Mucosa of descending colon (tissue), 3 donors: Measurements from ENCODE around the gene GUK1. TPM values are rescaled to one million over a fixed set of nuclear protein-coding genes. Genes with fewer than 3 reads are reported as not detected.
A peak's percentile ranks its signal among the peaks of the same experiment; 100 is the strongest.

Source experiments
- ATAC-seq: fragments of 200-7000 bp; cut with Tn5 transposase; one replicate; pipeline ENCODE4 v1.9.1; 2020; ENCODE audit warnings: mild to moderate bottlenecking, moderate library complexity
- DNase-seq, 3 donors: peaks; one replicate each; pipeline ENCODE4 v3.0.0-alpha.2; 2020
- H3K36me3 ChIP-seq: fragments of 200-600 bp; one replicate; pipeline ENCODE4 v1.8.0; 2021; ENCODE audit warnings: low read depth, mild to moderate bottlenecking
- H3K4me1 ChIP-seq: fragments of 200-600 bp; one replicate; pipeline ENCODE4 v1.8.0; 2021; ENCODE audit warnings: low read depth, mild to moderate bottlenecking
- H3K4me3 ChIP-seq: fragments of 200-600 bp; one replicate; pipeline ENCODE4 v1.8.0; 2021; ENCODE audit warnings: mild to moderate bottlenecking
- H3K9me3 ChIP-seq: fragments of 200-600 bp; one replicate; pipeline ENCODE4 v1.8.0; 2021; ENCODE audit warnings: mild to moderate bottlenecking
- CTCF ChIP-seq: fragments of 200-600 bp; IDR thresholded peaks from one replicate; pipeline ENCODE4 v1.8.0; 2022; ENCODE audit warnings: antibody characterized with exemption, mild to moderate bottlenecking
- intact Hi-C, 2 donors: fragments of 100-400 bp; cut with DNase I in 1 of 2; cut with micrococcal nuclease in 1 of 2; formaldehyde crosslinking; loops; one replicate each; pipeline versions ENCODE4 v1.11.0 to v1.11.1; 2022; cut with DNase I, micrococcal nuclease
- total RNA-seq, 3 donors: library from RNA; stranded (reverse); fragmentation: NEBNext Ultra II Directional in 2 of 3; extraction: Animal tissue kit (Norgen Biotek cat#: 25700) in 2 of 3; gene quantifications; one replicate each; pipeline versions ENCODE4 v1.2.1 to v1.2.4, GENCODE V29; 2021 to 2023
- donor health status: DM: no; HTN: no; CAD: no; lungs with moderate emphysema.
- donor health status: DM: no; HTN: no; CAD: no.
- donor health status: DM: no; HTN: yes; CAD: no.

GUK1 gene
- total RNA-seq, 3 donors from 2014 or later: 165 to 182 (median 178) TPM

DNA sequence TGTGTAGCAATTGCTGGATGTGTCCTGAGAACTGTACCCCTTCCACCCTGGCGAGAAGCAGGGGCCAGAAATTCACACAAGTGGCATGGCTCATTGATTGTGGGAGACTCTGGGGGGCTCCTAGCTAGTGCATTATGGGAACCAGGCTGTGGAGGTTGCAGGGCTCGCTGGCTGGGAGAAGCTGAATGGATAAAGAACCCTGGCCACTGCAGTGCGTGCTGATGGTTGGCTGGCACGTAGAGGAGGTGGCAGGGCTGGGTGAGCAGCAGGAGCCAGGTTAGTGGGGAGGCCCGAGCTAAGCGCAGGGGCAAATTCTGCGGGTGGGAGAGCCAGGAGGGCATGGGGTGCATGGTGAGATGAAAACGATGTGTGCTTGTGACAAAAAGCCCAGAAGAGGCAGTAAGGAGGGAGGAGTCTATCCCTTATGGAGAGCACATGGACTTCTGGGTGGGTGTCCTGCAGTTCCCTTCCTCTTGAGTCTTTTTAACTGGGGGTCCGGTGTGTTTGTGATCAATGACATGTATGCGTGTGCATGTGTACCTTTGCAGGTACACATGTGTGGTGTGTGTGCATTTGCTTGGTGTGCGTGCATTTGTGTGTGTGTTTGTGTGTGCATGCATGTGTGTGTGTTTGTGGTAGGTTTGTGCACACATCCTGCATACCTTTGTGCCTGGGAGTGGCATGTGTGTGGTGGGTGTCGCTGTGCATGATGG, 3.6 kb downstream of the GUK1 start:
- peaks cover 5% of the 10 kb centered on the region for H3K36me3 ChIP-seq
- peak in 1 of 3 donors; percentile 41 for DNase-seq
- H3K4me3 ChIP-seq: no peak overlapping the region
- no peak for TF ChIP-seq CTCF
- H3K4me1 ChIP-seq: peaks cover 28% of the 10 kb centered on the region
- no peaks in the 10 kb centered on the region for H3K9me3 ChIP-seq
- no peak for ATAC-seq
- intact Hi-C loops: no loop called here

- Histone ChIP-seq H3K9me3 (no peaks in the 10 kb centered on the region), H3K36me3 (peaks cover 5% of the 10 kb centered on the region), H3K4me1 (peaks cover 28% of the 10 kb centered on the region), H3K4me3 (no peak overlapping the region)
- DNase-seq (peak in 2 of 3 donors; percentile 1 to 31), ATAC-seq (no peak)
- intact Hi-C loops: no loop called here
- no peak for TF ChIP-seq CTCF
Observed at GRCh38 chr1:228144193-228144992, 4.3 kb downstream of the GUK1 start.

DNA sequence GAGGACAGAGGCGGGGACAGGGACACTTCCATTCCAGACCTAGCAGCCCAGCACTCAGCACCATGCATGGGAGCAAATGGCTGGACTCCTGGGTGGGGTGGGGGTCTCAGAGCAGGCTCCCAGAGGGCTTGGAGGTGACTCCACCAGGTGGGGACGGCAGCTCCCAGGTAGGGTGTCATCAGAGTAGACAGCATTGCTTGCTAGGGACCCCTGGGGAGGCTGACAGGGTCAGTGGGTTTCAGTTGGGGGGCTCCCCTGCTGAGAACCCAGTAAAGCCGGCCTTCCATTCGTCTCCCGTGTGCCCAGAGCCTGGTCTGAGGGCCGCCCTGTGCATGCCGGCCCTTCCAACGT, 4.9 kb downstream of the GUK1 start:
- TF ChIP-seq CTCF: no peak
- peaks cover 2% of the 10 kb centered on the region for H3K36me3 ChIP-seq
- peaks cover 26% of the 10 kb centered on the region for H3K4me1 ChIP-seq
- ATAC-seq: no peak
- intact Hi-C loops: no loop called here
- no peak overlapping the region for H3K4me3 ChIP-seq
- H3K9me3 ChIP-seq: no peaks in the 10 kb centered on the region
- DNase-seq: no peak

DNA sequence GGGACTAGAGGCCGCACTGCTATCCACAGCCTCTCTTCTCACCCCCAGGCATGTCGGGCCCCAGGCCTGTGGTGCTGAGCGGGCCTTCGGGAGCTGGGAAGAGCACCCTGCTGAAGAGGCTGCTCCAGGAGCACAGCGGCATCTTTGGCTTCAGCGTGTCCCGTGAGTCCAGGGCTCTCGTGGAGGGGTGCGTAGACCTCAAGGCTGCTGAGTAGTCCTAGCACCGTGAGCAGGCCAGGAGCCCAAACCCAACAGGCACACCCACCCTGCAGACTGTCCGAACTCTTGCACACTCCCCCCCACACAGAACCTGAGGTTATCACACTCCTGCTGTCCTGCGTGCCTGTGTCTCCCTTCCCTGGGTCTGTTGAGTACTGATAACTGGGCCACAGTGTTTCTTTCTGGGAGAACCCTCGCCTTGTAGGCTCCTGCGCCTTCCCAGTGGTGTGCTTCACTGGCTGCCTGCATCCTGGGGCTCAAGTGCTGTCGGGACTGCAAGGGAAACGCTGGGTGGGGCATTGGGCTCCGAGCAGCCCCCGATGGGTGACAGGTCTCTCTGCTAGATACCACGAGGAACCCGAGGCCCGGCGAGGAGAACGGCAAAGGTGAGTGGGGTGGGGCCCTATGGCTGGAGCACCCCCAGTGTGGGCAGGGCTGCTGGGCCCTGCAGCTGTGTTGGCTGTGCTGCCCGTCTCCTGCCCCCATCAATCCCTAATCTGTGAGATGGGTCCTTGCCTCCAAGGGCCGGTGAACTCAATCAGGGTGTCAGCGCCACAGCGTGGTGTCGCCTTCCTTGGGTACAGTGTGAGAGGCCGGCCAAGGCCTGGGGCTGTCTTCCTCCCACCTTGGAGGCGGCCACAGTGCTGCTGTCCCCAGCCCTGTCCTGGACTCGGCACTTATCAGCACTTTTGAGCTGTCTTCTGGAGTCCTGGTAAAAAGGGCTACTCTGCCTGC, 5.7 kb downstream of the GUK1 start:
- ATAC-seq: no peak
- H3K36me3 ChIP-seq: no peaks in the 10 kb centered on the region
- no peak for TF ChIP-seq CTCF
- H3K4me3 ChIP-seq: no peak overlapping the region
- DNase-seq: no peak
- intact Hi-C loops: no loop called here
- H3K4me1 ChIP-seq: peaks cover 26% of the 10 kb centered on the region
- H3K9me3 ChIP-seq: no peaks in the 10 kb centered on the region

- DNase-seq: no peak
- peaks cover 19% of the 10 kb centered on the region for H3K4me1 ChIP-seq
- no peak for ATAC-seq
- H3K4me3 ChIP-seq: no peak overlapping the region
- H3K36me3 ChIP-seq: no peaks in the 10 kb centered on the region
- no peak for TF ChIP-seq CTCF
- intact Hi-C loops: no loop called here
- H3K9me3 ChIP-seq: no peaks in the 10 kb centered on the region
Observed at GRCh38 chr1:228146417-228147150, 6.5 kb downstream of the GUK1 start.
